H9 (cell line): ENCODE measurements around the gene RCAN2. TPM values are rescaled to one million over a fixed set of nuclear protein-coding genes. Genes with fewer than 3 reads are reported as not detected.

ENCODE experiments used
- DNase-seq: peaks from one replicate; pipeline ENCODE4 v3.0.0-alpha.2; 2017
- H2AFZ ChIP-seq: one replicate; pipeline ENCODE4 v1.6.1; 2013; ENCODE audit warnings: mild to moderate bottlenecking, low read length, control low read depth, moderate library complexity
- H2AK5ac ChIP-seq: 2 replicates; pipeline ENCODE4 v1.6.1; 2013; ENCODE audit warnings: low read length, control low read depth, mixed read lengths; ENCODE audit not compliant: insufficient read length
- H2BK120ac ChIP-seq: one replicate; pipeline ENCODE4 v1.6.1; 2013; ENCODE audit warnings: low read depth, mild to moderate bottlenecking, low read length, control low read depth, inconsistent platforms; ENCODE audit not compliant: poor library complexity, severe bottlenecking
- H2BK12ac ChIP-seq: 2 replicates; pipeline ENCODE4 v1.6.1; 2013; ENCODE audit warnings: low read length, control low read depth, mixed read lengths, low read depth; ENCODE audit not compliant: insufficient read length
- H2BK15ac ChIP-seq: 2 replicates; pipeline ENCODE4 v1.6.1; 2013; ENCODE audit warnings: low read depth, low read length, control low read depth
- H2BK20ac ChIP-seq: one replicate; pipeline ENCODE4 v1.6.1; 2013; ENCODE audit warnings: low read depth, mild to moderate bottlenecking, low read length, control low read depth, inconsistent platforms; ENCODE audit not compliant: poor library complexity, severe bottlenecking
- H2BK5ac ChIP-seq: 2 replicates; pipeline ENCODE4 v1.6.1; 2013; ENCODE audit warnings: low read length, control low read depth, mixed read lengths; ENCODE audit not compliant: insufficient read length
- H3K14ac ChIP-seq: 2 replicates; pipeline ENCODE4 v1.6.1; 2013; ENCODE audit warnings: low read length, control low read depth; ENCODE audit not compliant: insufficient read depth
- H3K18ac ChIP-seq: 2 replicates; pipeline ENCODE4 v1.6.1; 2013; ENCODE audit warnings: low read depth, mild to moderate bottlenecking, mixed read lengths, low read length, control low read depth; ENCODE audit not compliant: insufficient read length
- H3K23ac ChIP-seq: 2 replicates; pipeline ENCODE4 v1.6.1; 2013; ENCODE audit warnings: low read length, control low read depth, mixed read lengths, low read depth; ENCODE audit not compliant: insufficient read length
- H3K23me2 ChIP-seq: 2 replicates; pipeline ENCODE4 v1.6.1; 2013; ENCODE audit warnings: low read depth, mild to moderate bottlenecking, mixed read lengths, low read length, control low read depth; ENCODE audit not compliant: insufficient read length, poor library complexity, severe bottlenecking
- H3K27ac ChIP-seq: 2 replicates; pipeline ENCODE4 v1.5.1; 2013; ENCODE audit warnings: low read length, control low read depth, mixed read lengths, low read depth; ENCODE audit not compliant: insufficient read length
- H3K27me3 ChIP-seq: 2 replicates; pipeline ENCODE4 v1.6.1; 2013; ENCODE audit warnings: low read length, control low read depth, inconsistent platforms; ENCODE audit not compliant: insufficient read depth
- H3K4ac ChIP-seq: 2 replicates; pipeline ENCODE4 v1.6.1; 2013; ENCODE audit warnings: low read depth, mild to moderate bottlenecking, control low read depth, inconsistent platforms, low read length, moderate library complexity
- H3K4me1 ChIP-seq: 2 replicates; pipeline ENCODE4 v1.6.1; 2013; ENCODE audit warnings: low read length, control low read depth, inconsistent platforms; ENCODE audit not compliant: insufficient read depth
- H3K4me2 ChIP-seq: 2 replicates; pipeline ENCODE4 v1.6.1; 2013; ENCODE audit warnings: low read length, control low read depth, mixed read lengths; ENCODE audit not compliant: insufficient read length, insufficient read depth
- H3K56ac ChIP-seq: 2 replicates; pipeline ENCODE4 v1.6.1; 2013; ENCODE audit warnings: low read depth, mild to moderate bottlenecking, mixed read lengths, low read length, control low read depth; ENCODE audit not compliant: insufficient read length
- H3K79me1 ChIP-seq: 2 replicates; pipeline ENCODE4 v1.6.1; 2013; ENCODE audit warnings: low read depth, mild to moderate bottlenecking, moderate library complexity, low read length, control low read depth, inconsistent platforms; ENCODE audit not compliant: insufficient read depth, poor library complexity, severe bottlenecking
- H3K79me2 ChIP-seq: 2 replicates; pipeline ENCODE4 v1.6.1; 2013; ENCODE audit warnings: low read length, control low read depth, inconsistent platforms; ENCODE audit not compliant: insufficient read depth
- H3K9ac ChIP-seq: 2 replicates; pipeline ENCODE4 v1.6.1; 2013; ENCODE audit warnings: low read length, control low read depth, mixed read lengths; ENCODE audit not compliant: insufficient read length; ENCODE audit errors: extremely low read depth
- H3K9me3 ChIP-seq: one replicate; pipeline ENCODE4 v1.6.1; 2013; ENCODE audit warnings: low read depth, low read length, inconsistent platforms; ENCODE audit not compliant: control insufficient read depth
- H3T11ph ChIP-seq: one replicate; pipeline ENCODE4 v1.6.1; 2013; ENCODE audit warnings: mild to moderate bottlenecking, low read length, control low read depth, inconsistent platforms
- H4K20me1 ChIP-seq: one replicate; pipeline ENCODE4 v1.6.1; 2013; ENCODE audit not compliant: control insufficient read depth, insufficient read length, insufficient read depth
- H4K5ac ChIP-seq: 2 replicates; pipeline ENCODE4 v1.6.1; 2013; ENCODE audit warnings: low read depth, mild to moderate bottlenecking, mixed read lengths, low read length, control low read depth; ENCODE audit not compliant: insufficient read length
- H4K8ac ChIP-seq: replicated peaks from 2 replicates; pipeline ENCODE4 v1.6.1; 2013; ENCODE audit warnings: low read length, control low read depth, mixed read lengths, low read depth; ENCODE audit not compliant: insufficient read length
- H4K91ac ChIP-seq: 2 replicates; pipeline ENCODE4 v1.6.1; 2013; ENCODE audit warnings: low read depth, mild to moderate bottlenecking, moderate library complexity, mixed read lengths, low read length, control low read depth; ENCODE audit not compliant: insufficient read length
- H3K27ac Mint-ChIP-seq, 3 experiments: 2 replicates in 2 of 3; 3 replicates in 1 of 3; pipeline ENCODE4 v1.8.0; 2020 to 2021; ENCODE audit warnings: mixed read lengths in 3 of 3, mild to moderate bottlenecking in 1 of 3, moderate library complexity in 1 of 3
- H3K27me3 Mint-ChIP-seq: 2 replicates; pipeline ENCODE4 v1.8.0; 2021; ENCODE audit warnings: low read depth, mild to moderate bottlenecking, moderate library complexity, mixed read lengths
- H3K36me3 Mint-ChIP-seq, 3 experiments: 2 replicates in 2 of 3; 3 replicates in 1 of 3; pipeline ENCODE4 v1.8.0; 2020 to 2021; ENCODE audit warnings: low read depth in 3 of 3, mixed read lengths in 3 of 3; ENCODE audit not compliant: insufficient read depth in 1 of 3
- H3K4me1 Mint-ChIP-seq, 2 experiments: 2 replicates each; pipeline ENCODE4 v1.8.0; 2020; ENCODE audit warnings: mixed read lengths in 2 of 2
- H3K4me3 Mint-ChIP-seq, 2 experiments: 2 replicates in 1 of 2; 3 replicates in 1 of 2; pipeline ENCODE4 v1.8.0; 2020 to 2021; ENCODE audit warnings: mild to moderate bottlenecking in 2 of 2, mixed read lengths in 2 of 2, moderate library complexity in 1 of 2
- H3K9me3 Mint-ChIP-seq, 2 experiments: 2 replicates in 1 of 2; 3 replicates in 1 of 2; pipeline ENCODE4 v1.8.0; 2020; ENCODE audit warnings: mild to moderate bottlenecking in 2 of 2, mixed read lengths in 2 of 2, moderate library complexity in 1 of 2
- CTCF ChIP-seq: fragments of 200-600 bp; sonication (generic); conservative IDR thresholded peaks from 3 replicates; pipeline ENCODE4 v1.8.0; 2021; ENCODE audit warnings: antibody characterized with exemption, mild to moderate bottlenecking
- total RNA-seq: library from RNA; stranded (reverse); gene quantifications from 2 replicates; pipeline ENCODE4 v1.2.1, GENCODE V29; 2021

RCAN2 gene
- total RNA-seq, 1 experiment from 2014 or later = 3.0 TPM

- Histone ChIP-seq H4K5ac (no peak overlapping the region), H2AK5ac (no peak overlapping the region), H3K4ac (no peak overlapping the region), H3K4me2 (no peak overlapping the region), H3K9me3 (no peaks in the 10 kb centered on the region), H3K27me3 (no peaks in the 10 kb centered on the region), H3K79me2 (no peaks in the 10 kb centered on the region), H3K27ac (no peak overlapping the region), H4K91ac (no peak overlapping the region), H3K79me1 (no peaks in the 10 kb centered on the region), H3K23ac (no peak overlapping the region), H3K14ac (no peak overlapping the region), H2BK5ac (no peak overlapping the region), H2BK15ac (no peak overlapping the region), H2BK12ac (no peak overlapping the region), H3K4me1 (no peaks in the 10 kb centered on the region), H3K23me2 (no peaks in the 10 kb centered on the region), H3K56ac (no peak overlapping the region), H4K8ac (no peak overlapping the region), H2BK120ac (no peak overlapping the region), H2BK20ac (no peak overlapping the region), H3K18ac (no peak overlapping the region), H3K9ac (no peak overlapping the region), H2AFZ (no peak overlapping the region), H4K20me1 (no peaks in the 10 kb centered on the region), H3T11ph (no peak overlapping the region)
- H3K27ac Mint-ChIP-seq = no peak overlapping the region
- H3K4me3 Mint-ChIP-seq = no peak overlapping the region
- H3K9me3 Mint-ChIP-seq = no peaks in the 10 kb centered on the region
- peaks cover 30% of the 10 kb centered on the region for H3K27me3 Mint-ChIP-seq
- DNase-seq = no peak
- TF ChIP-seq CTCF = no peak
- H3K36me3 Mint-ChIP-seq = no peaks in the 10 kb centered on the region
- H3K4me1 Mint-ChIP-seq = peaks cover 4 to 10% of the 10 kb centered on the region in 2 experiments
Observed at GRCh38 chr6:46219661-46220060, 271.6 kb downstream of the RCAN2 start.
